GM20000 (cell line): ENCODE data around the gene DMAC1.

Experiments
- DNase-seq: peaks from one replicate; pipeline ENCODE4 v3.0.0; 2012; ENCODE audit warnings: low spot score
- CTCF ChIP-seq: IDR thresholded peaks from 2 replicates; pipeline ENCODE4 v1.5.1; 2012; ENCODE audit warnings: mild to moderate bottlenecking, control low read depth; ENCODE audit errors: extremely low read depth, missing control alignments

DMAC1 gene

GRCh38 chr9:7827792-7828191 lies 28.2 kb upstream of the DMAC1 start:
- TF ChIP-seq CTCF = no peak
- DNase-seq = no peak

- no peak for DNase-seq
- TF ChIP-seq CTCF = no peak
Measured at GRCh38 chr9:7827056-7827455, 27.5 kb upstream of the DMAC1 start.

GRCh38 chr9:7823651-7824050 lies 24.1 kb upstream of the DMAC1 start:
- no peak for TF ChIP-seq CTCF
- no peak for DNase-seq

- no peak for DNase-seq
- no peak for TF ChIP-seq CTCF
Measured at GRCh38 chr9:7819984-7820383, 20.4 kb upstream of the DMAC1 start.

- no peak for DNase-seq
- TF ChIP-seq CTCF = no peak
Measured at GRCh38 chr9:7816021-7816420, 16.4 kb upstream of the DMAC1 start.

GRCh38 chr9:7813030-7813429 lies 13.5 kb upstream of the DMAC1 start:
- DNase-seq = no peak
- TF ChIP-seq CTCF = no peak

GRCh38 chr9:7811677-7812076 lies 12.1 kb upstream of the DMAC1 start:
- DNase-seq = no peak
- TF ChIP-seq CTCF = no peak
